OCI-LY1 (cell line): ENCODE data around the gene AK4.

Experiments
- H2AFZ ChIP-seq: fragments of 200-600 bp; sonication (generic), shearing (Covaris generic); 2 replicates; pipeline ENCODE4 v1.6.0; 2014; ENCODE audit warnings: antibody characterized with exemption, mild to moderate bottlenecking, low read length
- H3F3A ChIP-seq: fragments of 200-600 bp; sonication (generic), shearing (Covaris generic); 2 replicates; pipeline ENCODE4 v1.6.0; 2014; ENCODE audit warnings: mild to moderate bottlenecking, antibody characterized with exemption, low read length, moderate library complexity; ENCODE audit not compliant: insufficient read depth
- H3K27ac ChIP-seq: fragments of 200-600 bp; sonication (generic); 2 replicates; pipeline ENCODE4 v1.5.1; 2014; ENCODE audit warnings: low read length, mixed run types, mild to moderate bottlenecking, low read depth; ENCODE audit not compliant: poor library complexity, severe bottlenecking
- H3K27me3 ChIP-seq: fragments of 200-600 bp; sonication (generic); 2 replicates; pipeline ENCODE4 v1.6.0; 2014; ENCODE audit warnings: antibody characterized with exemption, mild to moderate bottlenecking, low read length, moderate library complexity; ENCODE audit not compliant: insufficient read depth
- H3K36me3 ChIP-seq: fragments of 200-600 bp; sonication (generic); 2 replicates; pipeline ENCODE4 v1.6.1; 2014; ENCODE audit warnings: mild to moderate bottlenecking, antibody characterized with exemption, low read length, moderate library complexity, mixed read lengths; ENCODE audit not compliant: insufficient read depth
- H3K4me1 ChIP-seq: fragments of 200-600 bp; sonication (generic); 2 replicates; pipeline ENCODE4 v1.5.1; 2014; ENCODE audit warnings: mild to moderate bottlenecking, low read length, moderate library complexity; ENCODE audit not compliant: insufficient read depth, severe bottlenecking
- H3K4me2 ChIP-seq: fragments of 200-600 bp; sonication (generic), shearing (Covaris generic); 2 replicates; pipeline ENCODE4 v1.6.1; 2014; ENCODE audit warnings: low read length
- H3K4me3 ChIP-seq: fragments of 200-600 bp; sonication (generic); 2 replicates; pipeline ENCODE4 v1.5.1; 2014; ENCODE audit warnings: low read length, low read depth, mild to moderate bottlenecking, mixed read lengths; ENCODE audit not compliant: poor library complexity, severe bottlenecking
- H3K79me2 ChIP-seq: fragments of 200-600 bp; shearing (Covaris generic); 2 replicates; pipeline ENCODE4 v1.6.1; 2016; ENCODE audit warnings: mixed run types, low read length, mixed read lengths; ENCODE audit not compliant: insufficient read depth
- H3K9ac ChIP-seq: fragments of 200-600 bp; sonication (generic), shearing (Covaris generic); 2 replicates; pipeline ENCODE4 v1.6.1; 2014; ENCODE audit warnings: mild to moderate bottlenecking, low read length, mixed read lengths
- H3K9me2 ChIP-seq: fragments of 200-600 bp; sonication (generic), shearing (Covaris generic); 2 replicates; pipeline ENCODE4 v1.6.1; 2014; ENCODE audit warnings: low read depth, mild to moderate bottlenecking, low read length, mixed read lengths
- H3K9me3 ChIP-seq: fragments of 200-600 bp; shearing (Covaris generic); 2 replicates; pipeline ENCODE4 v1.6.1; 2014; ENCODE audit warnings: low read length, mixed read lengths
- H4K20me1 ChIP-seq: fragments of 200-600 bp; sonication (generic), shearing (Covaris generic); 2 replicates; pipeline ENCODE4 v1.6.0; 2016; ENCODE audit warnings: mild to moderate bottlenecking, low read length; ENCODE audit not compliant: insufficient read depth
- CTCF ChIP-seq: fragments of 200-600 bp; sonication (generic), shearing (Covaris generic); IDR thresholded peaks from 2 replicates; pipeline ENCODE4 v1.5.1; 2017; ENCODE audit warnings: mild to moderate bottlenecking, antibody characterized with exemption, low read length, moderate library complexity, mixed read lengths
- EZH2 ChIP-seq: fragments of 200-600 bp; sonication (generic), shearing (Covaris generic); IDR thresholded peaks from 2 replicates; pipeline ENCODE4 v1.8.0; 2017; ENCODE audit warnings: borderline replicate concordance, mixed run types, mild to moderate bottlenecking, antibody characterized with exemption, low read length, moderate library complexity, mixed read lengths

The AK4 gene

DNA sequence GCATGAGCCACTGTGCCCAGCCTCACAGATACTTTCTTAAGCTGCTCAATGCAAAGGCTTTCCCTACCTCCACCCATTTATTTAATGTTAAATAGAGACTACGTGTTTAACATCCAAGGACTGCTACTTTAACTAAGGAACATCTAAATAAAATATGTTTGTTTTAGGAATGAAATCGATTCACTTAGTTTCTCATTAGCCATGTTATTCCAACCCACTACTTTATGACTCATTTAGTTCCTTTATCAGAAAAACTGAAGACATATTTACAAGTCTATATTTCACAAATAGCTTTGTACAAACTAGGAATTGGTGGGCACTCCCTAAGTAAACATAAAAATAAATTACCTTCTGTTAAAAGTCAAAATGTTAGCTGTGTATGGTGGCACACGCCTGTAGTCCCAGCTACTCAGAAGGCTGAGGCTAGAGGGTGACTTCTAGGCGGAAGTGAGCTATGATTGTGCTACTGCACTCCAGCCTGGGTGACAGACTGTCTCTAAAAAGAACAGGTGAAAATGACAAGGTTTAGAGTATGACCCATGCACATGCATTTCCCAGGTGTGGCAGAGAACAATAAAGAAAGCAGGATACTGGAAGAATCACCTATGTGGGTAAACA is 39.9 kb upstream of the AK4 start:
- no peaks in the 10 kb centered on the region for H3F3A ChIP-seq
- H3K9me3 ChIP-seq, result no peaks in the 10 kb centered on the region
- no peak for TF ChIP-seq EZH2
- H3K4me1 ChIP-seq, result no peaks in the 10 kb centered on the region
- no peak overlapping the region for H2AFZ ChIP-seq
- no peak overlapping the region for H3K4me3 ChIP-seq
- no peaks in the 10 kb centered on the region for H3K9me2 ChIP-seq
- H3K27ac ChIP-seq, result no peak overlapping the region
- no peak overlapping the region for H3K4me2 ChIP-seq
- no peaks in the 10 kb centered on the region for H3K79me2 ChIP-seq
- H3K36me3 ChIP-seq, result no peaks in the 10 kb centered on the region
- no peak overlapping the region for H3K9ac ChIP-seq
- no peaks in the 10 kb centered on the region for H4K20me1 ChIP-seq
- no peaks in the 10 kb centered on the region for H3K27me3 ChIP-seq

DNA sequence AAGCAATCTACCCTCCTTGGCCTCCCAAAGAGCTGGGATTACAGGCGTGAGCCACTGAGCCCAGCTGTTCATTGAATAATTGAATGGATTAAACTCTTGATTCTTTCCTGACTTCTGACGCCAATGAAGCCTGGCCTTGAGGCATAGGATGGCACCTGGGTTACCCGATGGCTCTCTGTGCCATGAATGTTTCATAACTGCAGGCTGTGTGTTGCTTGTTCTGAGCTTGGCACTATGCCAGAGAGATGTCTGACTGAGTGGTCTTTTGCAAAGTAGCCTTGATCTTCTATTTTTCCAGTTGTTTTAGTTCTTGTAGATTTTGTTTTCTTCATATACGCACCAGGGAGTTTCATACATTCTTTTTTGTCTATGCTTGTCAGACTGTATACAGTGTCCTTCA is 38.5 kb upstream of the AK4 start:
- no peak for TF ChIP-seq CTCF
- TF ChIP-seq EZH2, result no peak
- Histone ChIP-seq H3K27me3 (no peaks in the 10 kb centered on the region), H3K27ac (no peak overlapping the region), H3K4me3 (no peak overlapping the region), H4K20me1 (no peaks in the 10 kb centered on the region), H2AFZ (no peak overlapping the region), H3K9me3 (no peaks in the 10 kb centered on the region), H3K79me2 (no peaks in the 10 kb centered on the region), H3K4me1 (no peaks in the 10 kb centered on the region), H3K9ac (no peak overlapping the region), H3K36me3 (no peaks in the 10 kb centered on the region), H3F3A (no peaks in the 10 kb centered on the region), H3K9me2 (no peaks in the 10 kb centered on the region), H3K4me2 (no peak overlapping the region)

- Histone ChIP-seq H3F3A (no peaks in the 10 kb centered on the region), H3K9me2 (no peaks in the 10 kb centered on the region), H4K20me1 (no peaks in the 10 kb centered on the region), H3K4me3 (no peak overlapping the region), H3K27ac (no peak overlapping the region), H3K4me1 (no peaks in the 10 kb centered on the region), H3K9me3 (no peaks in the 10 kb centered on the region), H3K36me3 (no peaks in the 10 kb centered on the region), H3K79me2 (no peaks in the 10 kb centered on the region), H2AFZ (no peak overlapping the region), H3K27me3 (no peaks in the 10 kb centered on the region), H3K9ac (no peak overlapping the region), H3K4me2 (no peak overlapping the region)
- TF ChIP-seq CTCF (no peak), EZH2 (no peak)
These were observed 35.2 kb upstream of the AK4 start for GRCh38 chr1:65112811-65113210.

GRCh38 chr1:65113298-65113697 is 34.7 kb upstream of the AK4 start:
- no peaks in the 10 kb centered on the region for H3K79me2 ChIP-seq
- no peak overlapping the region for H3K4me3 ChIP-seq
- no peaks in the 10 kb centered on the region for H3K36me3 ChIP-seq
- no peak overlapping the region for H3K27ac ChIP-seq
- H3F3A ChIP-seq, result no peaks in the 10 kb centered on the region
- H3K4me2 ChIP-seq, result no peak overlapping the region
- no peak overlapping the region for H2AFZ ChIP-seq
- H3K9me2 ChIP-seq, result no peaks in the 10 kb centered on the region
- no peak overlapping the region for H3K9ac ChIP-seq
- H3K27me3 ChIP-seq, result no peaks in the 10 kb centered on the region
- H3K9me3 ChIP-seq, result no peaks in the 10 kb centered on the region
- H4K20me1 ChIP-seq, result no peaks in the 10 kb centered on the region
- H3K4me1 ChIP-seq, result no peaks in the 10 kb centered on the region
- TF ChIP-seq CTCF, result no peak
- TF ChIP-seq EZH2, result no peak
